ENCODE data around the gene DYTN. TPM values are rescaled to one million over a fixed set of nuclear protein-coding genes. Genes with fewer than 3 reads are reported as not detected.

The DYTN gene
- total and polyA plus RNA-seq, 8 donors: 0.10 to 0.27 TPM; not detected in 6

DNA sequence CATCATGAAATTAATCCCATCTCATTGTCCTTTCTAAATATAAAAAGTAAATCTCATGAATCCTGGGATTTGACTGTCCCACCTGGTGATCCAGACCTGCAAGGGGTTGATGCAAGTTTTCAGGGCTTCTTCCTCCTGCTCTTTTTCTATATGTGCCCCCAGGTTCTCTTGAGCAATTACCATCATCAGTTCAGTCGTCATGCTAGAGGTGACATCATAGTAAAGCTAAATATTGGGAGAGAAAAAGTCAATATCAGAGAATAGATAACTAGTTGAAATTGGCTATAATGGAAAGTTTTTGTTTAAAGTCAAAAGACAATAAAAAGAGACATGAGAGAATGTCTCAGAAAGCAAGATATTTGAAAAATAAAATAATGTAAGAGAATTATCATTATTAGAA, 38.6 kb upstream of the DYTN start:
- intact Hi-C loops (cut with DNase I): no loop called here
- no peak overlapping the region for H3K27ac ChIP-seq

DNA sequence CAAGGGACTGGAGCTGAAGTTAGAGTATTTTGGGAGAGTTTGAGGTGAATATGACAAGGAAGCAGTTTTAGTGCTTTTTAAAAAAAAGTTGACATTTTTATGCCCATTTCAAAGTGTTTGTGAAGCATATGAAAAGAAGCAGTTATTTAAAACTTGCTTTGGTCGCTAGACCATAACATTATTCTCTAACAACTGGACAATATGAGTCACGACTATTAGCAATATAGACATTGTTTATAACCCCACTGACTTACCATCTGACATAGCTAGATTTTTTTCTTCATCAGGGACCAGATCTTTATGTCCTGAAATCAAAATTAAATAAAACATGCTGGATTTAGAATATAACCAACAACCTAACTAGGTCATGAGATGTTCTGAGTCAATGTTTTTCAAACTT, 22.6 kb upstream of the DYTN start:
- TF ChIP-seq, protein P1, sequence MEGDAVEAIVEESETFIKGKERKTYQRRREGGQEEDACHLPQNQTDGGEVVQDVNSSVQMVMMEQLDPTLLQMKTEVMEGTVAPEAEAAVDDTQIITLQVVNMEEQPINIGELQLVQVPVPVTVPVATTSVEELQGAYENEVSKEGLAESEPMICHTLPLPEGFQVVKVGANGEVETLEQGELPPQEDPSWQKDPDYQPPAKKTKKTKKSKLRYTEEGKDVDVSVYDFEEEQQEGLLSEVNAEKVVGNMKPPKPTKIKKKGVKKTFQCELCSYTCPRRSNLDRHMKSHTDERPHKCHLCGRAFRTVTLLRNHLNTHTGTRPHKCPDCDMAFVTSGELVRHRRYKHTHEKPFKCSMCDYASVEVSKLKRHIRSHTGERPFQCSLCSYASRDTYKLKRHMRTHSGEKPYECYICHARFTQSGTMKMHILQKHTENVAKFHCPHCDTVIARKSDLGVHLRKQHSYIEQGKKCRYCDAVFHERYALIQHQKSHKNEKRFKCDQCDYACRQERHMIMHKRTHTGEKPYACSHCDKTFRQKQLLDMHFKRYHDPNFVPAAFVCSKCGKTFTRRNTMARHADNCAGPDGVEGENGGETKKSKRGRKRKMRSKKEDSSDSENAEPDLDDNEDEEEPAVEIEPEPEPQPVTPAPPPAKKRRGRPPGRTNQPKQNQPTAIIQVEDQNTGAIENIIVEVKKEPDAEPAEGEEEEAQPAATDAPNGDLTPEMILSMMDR (IDR thresholded peaks at IDR 0.05): no peak
- Histone ChIP-seq H3K36me3 (no peaks in the 10 kb centered on the region), H3K4me1 (no peaks in the 10 kb centered on the region), H3K27ac (no peak overlapping the region), H3K4me3 (no peak overlapping the region), H3K9me3 (no peaks in the 10 kb centered on the region), H3K27me3 (no peaks in the 10 kb centered on the region)
- DNase-seq (no peak), ATAC-seq (no peak)
- intact Hi-C loops (cut with DNase I): no loop called here

More for the DNA sequence above, 38.6 kb upstream of the DYTN start:
- ATAC-seq (no peak), DNase-seq (no peak)
- H3K36me3 ChIP-seq: no peaks in the 10 kb centered on the region
- no peaks in the 10 kb centered on the region for H3K9me3 ChIP-seq
- H3K4me1 ChIP-seq: no peaks in the 10 kb centered on the region
- H3K4me3 ChIP-seq: no peak overlapping the region
- no peaks in the 10 kb centered on the region for H3K27me3 ChIP-seq
- TF ChIP-seq, protein P1 (IDR thresholded peaks at IDR 0.05): no peak

DNA sequence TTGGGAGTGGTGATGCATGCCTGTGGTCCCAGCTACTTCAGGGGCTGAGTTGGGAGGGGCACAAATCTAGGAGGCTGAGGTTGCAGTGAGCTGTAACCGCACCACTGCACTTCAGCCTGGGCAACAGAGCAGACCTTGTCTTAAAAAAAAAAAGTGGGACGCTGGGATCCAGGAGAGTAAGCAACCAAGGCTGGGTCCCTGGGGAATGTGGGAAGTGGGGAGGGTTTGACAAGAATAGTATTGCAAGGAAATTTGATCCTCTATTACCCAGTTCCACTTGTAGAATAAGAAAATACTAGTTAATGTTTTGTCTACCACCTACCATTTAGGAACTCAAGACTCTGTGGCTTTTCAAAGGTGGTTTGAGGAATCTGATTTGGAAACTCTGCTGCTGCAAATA, 21.1 kb upstream of the DYTN start:
- H3K27ac ChIP-seq: no peak overlapping the region
- H3K36me3 ChIP-seq: no peaks in the 10 kb centered on the region
- TF ChIP-seq, protein P1 (IDR thresholded peaks at IDR 0.05): no peak
- DNase-seq: no peak
- intact Hi-C loops (cut with DNase I): no loop called here
- H3K27me3 ChIP-seq: no peaks in the 10 kb centered on the region
- ATAC-seq: no peak
- H3K4me1 ChIP-seq: no peaks in the 10 kb centered on the region
- H3K9me3 ChIP-seq: no peaks in the 10 kb centered on the region
- no peak overlapping the region for H3K4me3 ChIP-seq

DNA sequence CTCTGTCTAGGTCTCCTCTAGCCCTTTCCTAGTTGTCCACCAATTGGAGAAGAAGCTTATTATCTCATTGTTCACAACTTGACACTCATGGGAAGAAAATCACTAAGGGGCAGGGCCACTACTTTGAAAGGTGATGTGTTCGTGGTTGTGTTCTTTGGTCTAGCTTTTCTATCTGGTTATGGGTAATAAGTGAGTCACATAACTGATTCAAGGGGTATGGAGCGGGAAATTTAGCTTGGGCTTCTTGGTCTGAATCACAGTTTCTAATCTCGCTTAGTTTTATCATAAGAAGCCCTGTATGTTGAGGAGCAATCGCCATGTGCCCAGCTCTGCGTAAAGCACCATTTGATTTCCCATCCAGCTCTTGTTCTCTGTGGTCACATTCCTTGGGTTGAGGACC, 18.7 kb upstream of the DYTN start:
- H3K27me3 ChIP-seq: no peaks in the 10 kb centered on the region
- ATAC-seq (no peak), DNase-seq (no peak)
- H3K4me3 ChIP-seq: no peak overlapping the region
- no peaks in the 10 kb centered on the region for H3K4me1 ChIP-seq
- intact Hi-C loops (cut with DNase I): no loop called here
- no peaks in the 10 kb centered on the region for H3K9me3 ChIP-seq
- no peaks in the 10 kb centered on the region for H3K36me3 ChIP-seq
- TF ChIP-seq, protein P1 (IDR thresholded peaks at IDR 0.05): no peak
- H3K27ac ChIP-seq: no peak overlapping the region

DNA sequence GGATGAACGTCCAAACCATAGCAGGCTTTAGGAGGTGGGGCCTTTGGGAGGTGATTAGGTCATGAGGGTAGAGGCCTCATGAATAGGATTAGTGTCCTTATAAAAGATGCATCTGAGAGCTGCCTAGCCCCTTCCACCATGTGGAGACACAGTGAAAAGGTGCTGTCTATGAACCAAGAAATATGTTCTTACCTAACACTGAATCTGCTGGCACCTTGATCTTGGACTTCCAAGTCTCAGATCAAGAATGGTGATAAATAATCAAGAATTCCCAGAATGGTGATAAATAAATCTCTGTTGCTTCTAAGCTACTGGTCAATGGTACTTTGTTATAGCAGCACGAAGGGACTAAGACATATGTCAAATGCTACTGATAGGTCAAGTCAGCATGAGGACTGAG, 15.1 kb upstream of the DYTN start:
- Histone ChIP-seq H3K27me3 (no peaks in the 10 kb centered on the region), H3K36me3 (no peaks in the 10 kb centered on the region), H3K4me1 (no peaks in the 10 kb centered on the region), H3K4me3 (no peak overlapping the region), H3K9me3 (no peaks in the 10 kb centered on the region), H3K27ac (no peak overlapping the region)
- DNase-seq (no peak), ATAC-seq (no peak)
- intact Hi-C loops (cut with DNase I): no loop called here
- TF ChIP-seq, protein P1 (IDR thresholded peaks at IDR 0.05): no peak
